Measurements from ENCODE around the gene EIF1AX.
"Not testable (repeated sequence)": the region's sequence is repeated elsewhere in the genome, so short reads cannot be mapped to it uniquely, and the experiment has no call there.

The EIF1AX gene

DNA sequence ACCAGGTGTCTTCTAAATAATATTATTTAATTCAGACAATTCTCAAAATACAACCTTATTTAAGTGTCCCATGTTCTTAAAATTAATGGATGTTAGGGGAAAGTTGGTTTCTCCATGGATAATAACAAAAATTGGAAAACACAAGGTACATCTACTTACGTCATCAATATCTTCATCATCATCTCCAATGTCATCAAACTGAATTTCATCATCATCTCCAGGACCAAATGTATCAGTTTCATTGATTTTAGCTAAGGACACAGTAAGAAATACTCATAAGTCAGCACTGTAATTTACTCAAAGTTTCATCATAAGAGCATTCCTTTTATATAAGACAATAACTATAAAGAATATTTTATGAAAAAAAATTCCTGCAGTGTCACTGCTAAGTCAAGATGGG, 11.3 kb downstream of the EIF1AX start:
- in situ Hi-C loops (cut with HindIII; ENCODE audit: low pct_ligation_motif_present, low pct_unique_long_range_greater_than_20kb, low sequenced_read_pairs): no loop called here
- no peak for DNase-seq

DNA sequence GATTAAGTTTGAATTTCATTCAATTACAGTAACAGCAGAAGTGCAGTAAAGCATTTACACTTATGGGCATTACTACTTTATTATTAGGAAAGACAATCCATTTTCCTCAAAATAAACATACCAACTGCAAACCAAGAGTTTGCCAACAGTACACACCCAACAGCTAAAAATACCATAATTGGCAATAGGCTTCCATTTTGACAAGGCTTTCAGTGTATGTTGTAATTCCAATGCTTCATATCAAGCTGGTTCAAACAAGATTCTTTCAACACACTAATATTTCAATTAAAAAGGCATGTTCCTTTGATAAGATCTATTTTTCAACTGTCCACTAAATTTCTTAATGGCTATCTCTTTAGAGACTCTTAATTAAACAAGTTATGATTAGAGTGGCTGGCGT, 12.1 kb downstream of the EIF1AX start:
- no peak for DNase-seq
- in situ Hi-C loops (cut with HindIII; ENCODE audit: low pct_ligation_motif_present, low pct_unique_long_range_greater_than_20kb, low sequenced_read_pairs): no loop called here

- in situ Hi-C loops (cut with HindIII; ENCODE audit: low pct_ligation_motif_present, low pct_unique_long_range_greater_than_20kb, low sequenced_read_pairs): no loop called here
Measured at GRCh38 chrX:20128670-20129069, 13.0 kb downstream of the EIF1AX start.

GRCh38 chrX:20127440-20127839, 14.2 kb downstream of the EIF1AX start:
- DNase-seq; in situ Hi-C loops (cut with HindIII; ENCODE audit: low pct_ligation_motif_present, low pct_unique_long_range_greater_than_20kb, low sequenced_read_pairs): not testable (repeated sequence)

More at GRCh38 chrX:20128670-20129069, 13.0 kb downstream of the EIF1AX start:
- DNase-seq: no peak

GRCh38 chrX:20126833-20127232, 14.8 kb downstream of the EIF1AX start:
- in situ Hi-C loops (cut with HindIII; ENCODE audit: low pct_ligation_motif_present, low pct_unique_long_range_greater_than_20kb, low sequenced_read_pairs); DNase-seq: not testable (repeated sequence)

GRCh38 chrX:20124964-20125363, 16.7 kb downstream of the EIF1AX start:
- DNase-seq: no peak
- in situ Hi-C loops (cut with HindIII; ENCODE audit: low pct_ligation_motif_present, low pct_unique_long_range_greater_than_20kb, low sequenced_read_pairs): no loop called here

DNA sequence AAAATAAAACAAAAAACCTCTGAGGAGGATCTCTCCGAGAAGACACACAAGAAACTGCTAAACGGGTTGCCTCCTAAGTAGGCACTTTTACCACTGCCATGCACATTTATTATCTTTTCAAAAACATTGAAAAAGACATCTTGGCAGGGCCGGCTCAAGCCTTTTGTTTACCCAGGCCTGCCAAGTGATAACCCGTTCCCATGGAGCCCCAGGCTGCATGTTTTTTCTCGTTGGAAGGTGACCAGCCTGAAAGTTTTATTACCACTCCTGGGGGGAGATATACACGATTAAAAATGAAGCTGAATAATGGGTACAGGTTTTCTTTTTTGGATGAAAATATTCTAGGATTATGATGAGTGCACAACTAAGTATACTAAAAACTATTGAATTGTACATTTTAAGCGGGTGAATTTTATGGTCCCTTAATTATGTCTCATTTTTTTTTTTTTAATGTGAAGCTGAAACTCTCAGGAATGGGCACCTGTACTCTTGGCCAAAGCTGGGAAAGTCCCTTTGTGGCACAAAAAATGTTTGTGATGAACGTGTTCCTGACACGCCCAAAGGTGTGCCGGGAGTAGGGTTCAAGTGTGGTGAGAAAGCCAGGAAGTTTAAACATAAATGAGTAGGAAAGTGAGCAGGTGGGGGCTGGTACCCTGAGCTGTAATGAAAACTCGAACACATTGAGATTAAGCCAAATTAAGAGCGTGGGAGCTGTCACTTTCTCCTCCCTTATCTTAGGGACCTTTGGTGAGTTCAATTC, 23.4 kb downstream of the EIF1AX start:
- DNase-seq: no peak
- in situ Hi-C loops (cut with HindIII; ENCODE audit: low pct_ligation_motif_present, low pct_unique_long_range_greater_than_20kb, low sequenced_read_pairs): no loop called here

DNA sequence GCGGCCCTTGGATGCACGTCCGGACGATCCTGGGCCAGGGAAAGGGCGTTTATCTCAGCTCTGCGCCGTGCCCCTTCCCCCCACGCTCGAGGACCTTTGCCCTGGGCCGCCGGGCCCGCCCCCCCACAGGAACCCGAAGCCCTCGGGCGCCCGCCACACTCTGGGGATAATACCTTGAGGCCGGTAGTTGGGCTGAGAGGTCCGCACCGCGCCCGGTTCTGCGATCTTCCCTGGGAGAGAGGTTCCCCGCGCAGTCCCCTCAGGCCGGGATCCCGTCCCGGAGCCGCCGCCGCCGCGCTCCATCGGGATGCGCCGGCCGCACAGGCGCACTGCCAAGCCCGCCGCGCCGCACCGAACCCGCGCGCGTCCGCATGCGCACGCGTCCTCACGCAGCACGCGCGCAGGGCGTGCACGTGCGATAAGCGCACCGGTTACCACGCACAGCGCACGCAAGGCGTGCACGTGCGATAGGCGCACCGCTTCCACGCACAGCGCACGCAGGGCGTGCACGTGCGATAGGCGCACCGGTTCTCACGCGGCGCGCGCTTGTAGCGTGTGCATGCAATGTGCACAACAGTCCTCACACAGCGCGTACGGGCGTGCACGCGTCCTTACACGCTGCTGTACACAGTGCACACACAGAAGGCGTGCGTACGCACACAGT, 24.9 kb downstream of the EIF1AX start, which contains the start of gene MAP7D2:
TSS of gene MAP7D2 (minus strand) at position 331 of the 664 bp plus-strand sequence. CDS start at position 303, 28 bp downstream.
- in situ Hi-C loops (cut with HindIII; ENCODE audit: low pct_ligation_motif_present, low pct_unique_long_range_greater_than_20kb, low sequenced_read_pairs): no loop called here
- DNase-seq: no peak

- no peak for DNase-seq
- in situ Hi-C loops (cut with HindIII; ENCODE audit: low pct_ligation_motif_present, low pct_unique_long_range_greater_than_20kb, low sequenced_read_pairs): no loop called here
Measured at GRCh38 chrX:20116087-20116576, 25.5 kb downstream of the EIF1AX start.

- no peak for DNase-seq
- in situ Hi-C loops (cut with HindIII; ENCODE audit: low pct_ligation_motif_present, low pct_unique_long_range_greater_than_20kb, low sequenced_read_pairs): no loop called here
Measured at GRCh38 chrX:20112022-20112774, 29.4 kb downstream of the EIF1AX start.

GRCh38 chrX:20111271-20111670, 30.4 kb downstream of the EIF1AX start:
- no peak for DNase-seq
- in situ Hi-C loops (cut with HindIII; ENCODE audit: low pct_ligation_motif_present, low pct_unique_long_range_greater_than_20kb, low sequenced_read_pairs): no loop called here

GRCh38 chrX:20101934-20102581, 39.6 kb downstream of the EIF1AX start:
- in situ Hi-C loops (cut with HindIII; ENCODE audit: low pct_ligation_motif_present, low pct_unique_long_range_greater_than_20kb, low sequenced_read_pairs): no loop called here
- DNase-seq: no peak

DNA sequence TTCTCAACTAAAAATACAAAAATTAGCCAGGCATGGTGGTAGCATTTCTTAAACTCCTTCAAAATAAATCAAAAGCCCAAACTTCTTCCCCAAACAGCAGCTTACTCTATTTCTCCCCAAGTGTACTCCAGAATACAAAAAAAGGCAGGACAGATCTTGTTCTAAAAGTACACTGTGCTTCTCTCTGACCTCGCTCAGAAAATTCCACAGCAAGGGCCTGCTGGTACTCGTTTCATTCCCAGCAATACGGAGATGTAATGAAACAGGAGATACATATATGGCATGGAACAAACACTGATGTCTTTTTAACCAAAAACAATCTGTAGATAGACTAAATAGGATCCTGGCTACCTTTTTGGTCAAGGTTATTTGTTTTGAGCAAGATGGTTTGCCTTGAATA, 50.1 kb downstream of the EIF1AX start:
- no peak for DNase-seq
- in situ Hi-C loops (cut with HindIII; ENCODE audit: low pct_ligation_motif_present, low pct_unique_long_range_greater_than_20kb, low sequenced_read_pairs): no loop called here

DNA sequence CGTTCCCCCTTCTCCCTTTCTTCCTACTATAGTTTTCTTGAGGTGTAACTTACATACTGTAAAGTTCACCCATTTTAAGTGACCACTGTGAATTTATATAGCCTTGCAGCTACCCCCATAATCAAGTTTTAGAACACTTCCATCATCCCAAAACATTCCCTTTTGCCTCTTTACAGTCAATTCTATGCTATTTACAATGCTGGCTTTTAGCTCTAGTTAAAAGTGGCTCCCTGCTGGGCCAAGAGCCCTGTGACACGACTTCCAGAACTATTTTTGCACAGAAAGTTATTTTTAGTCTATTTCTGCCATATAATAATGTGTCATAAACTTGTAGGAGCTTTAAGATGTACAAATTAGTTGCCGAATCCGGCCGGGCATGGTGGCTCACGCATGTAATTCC, 51.8 kb downstream of the EIF1AX start:
- no peak for DNase-seq
- in situ Hi-C loops (cut with HindIII; ENCODE audit: low pct_ligation_motif_present, low pct_unique_long_range_greater_than_20kb, low sequenced_read_pairs): no loop called here

DNA sequence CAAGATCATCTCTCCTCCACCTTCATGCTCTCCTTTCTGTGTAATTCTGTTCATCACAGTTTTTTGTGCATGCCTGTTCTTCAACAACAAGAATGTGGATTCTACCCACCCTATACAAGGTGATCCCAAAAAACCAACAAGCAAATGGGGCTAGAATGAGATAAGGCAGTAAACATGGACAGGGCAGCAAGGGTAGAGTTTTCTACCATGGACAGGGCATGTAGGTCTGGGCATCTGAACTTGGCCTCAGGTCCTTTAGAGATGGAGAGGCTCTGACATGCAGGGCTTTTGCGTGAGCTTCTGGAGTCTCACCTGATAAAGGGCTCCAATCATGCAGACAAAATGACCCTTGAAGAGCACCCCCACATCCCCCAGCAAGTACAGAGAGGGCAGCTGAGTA, 61.4 kb downstream of the EIF1AX start:
- in situ Hi-C loops (cut with HindIII; ENCODE audit: low pct_ligation_motif_present, low pct_unique_long_range_greater_than_20kb, low sequenced_read_pairs): no loop called here
- no peak for DNase-seq

All from ACHN (cell line).